Measurements from ENCODE around the gene CARD10. TPM values are rescaled to one million over a fixed set of nuclear protein-coding genes. Genes with fewer than 3 reads are reported as not detected.
"Not testable (repeated sequence)": the region's sequence is repeated elsewhere in the genome, so short reads cannot be mapped to it uniquely, and the experiment has no call there.

CARD10 gene
- total RNA-seq, 1 experiment from 2014 or later: 14.6 TPM

DNA sequence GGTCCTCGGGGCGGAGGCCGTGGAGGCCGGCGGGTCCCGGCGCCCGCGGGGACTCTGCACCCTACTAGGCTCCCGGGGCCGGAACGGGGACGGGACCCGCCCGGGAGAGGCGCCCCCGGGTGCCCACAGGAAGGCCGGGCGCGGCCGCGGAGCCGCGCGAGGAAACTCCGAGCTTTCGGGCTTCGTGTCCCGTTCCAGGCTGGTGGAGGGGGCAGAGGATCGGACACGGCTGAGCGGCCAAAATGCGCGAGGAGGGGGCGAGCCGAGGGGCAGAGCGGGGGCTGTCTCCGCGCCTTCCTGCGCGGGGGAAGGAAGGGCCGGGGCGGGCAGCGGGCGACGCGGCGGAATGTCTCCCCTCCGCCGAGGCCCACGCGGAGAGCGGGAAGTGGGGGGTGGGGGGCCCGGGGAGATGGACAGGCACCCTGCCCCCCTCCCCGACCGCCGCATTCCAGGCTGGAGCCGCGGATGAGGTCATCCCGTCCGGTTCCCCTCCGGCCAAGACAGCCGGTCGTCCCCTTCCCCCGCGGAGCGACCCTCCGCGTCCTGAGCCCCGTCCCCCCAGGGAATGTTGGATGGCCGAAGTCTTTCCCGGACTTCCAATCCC lies 41.5 kb upstream of the CARD10 start:
- Histone ChIP-seq H3K27ac (peak overlapping the region; percentile 99), H3K27me3 (replicated peaks) (no peaks in the 10 kb centered on the region), H3K36me3 (peaks cover 46% of the 10 kb centered on the region), H3K4me3 (peak overlapping the region; percentile 99), H3K4me1 (replicated peaks) (peaks cover 46% of the 10 kb centered on the region), H3K9me3 (replicated peaks) (0 out of 2 replicates have a peak, but pooled peaks cover 3% of the 10 kb centered on the region)
- DNase-seq (ENCODE audit: low read depth in 1 of 2, low spot score in 2 of 2): peak; percentile 60 to 84

DNA sequence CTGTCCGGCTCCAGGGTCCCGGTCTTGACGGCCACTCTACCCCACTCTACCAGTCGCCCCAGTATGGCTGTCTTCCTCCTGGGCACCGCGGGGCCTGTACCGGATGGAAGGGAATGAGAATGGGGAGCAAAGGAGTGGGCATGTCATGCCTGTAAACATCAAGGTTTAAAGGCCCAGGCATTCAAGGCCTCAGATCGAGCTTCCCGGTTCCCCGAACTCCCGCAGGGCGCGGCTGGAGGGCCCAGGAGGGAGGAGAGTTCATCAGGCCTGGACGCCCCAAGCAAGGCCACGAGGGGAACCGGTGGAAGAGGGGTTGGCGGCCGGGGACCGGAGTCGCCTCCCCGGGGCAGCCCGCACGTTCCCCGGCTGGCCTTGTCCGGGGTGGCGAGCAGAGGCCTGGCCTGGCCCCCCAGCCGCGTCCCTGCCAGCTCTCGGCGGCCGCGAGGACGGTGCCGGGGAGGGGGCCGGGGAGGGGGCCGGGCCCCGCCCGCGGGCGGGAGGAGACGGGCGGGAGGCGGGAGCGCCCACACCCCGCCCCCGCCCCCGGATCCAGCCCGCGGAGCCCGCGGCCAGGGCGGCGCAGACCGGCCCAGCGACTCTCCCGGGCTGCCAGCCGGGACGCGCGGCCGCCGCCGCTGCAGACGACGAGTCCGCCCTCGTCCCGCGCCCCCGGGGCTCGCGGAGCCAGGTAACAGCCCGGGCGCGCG lies 40.8 kb upstream of the CARD10 start, which contains the start of gene CDC42EP1:
Gene CDC42EP1 (plus strand): TSS at position 580 of the 707 bp plus-strand sequence. CDS start 5,870 bp downstream, outside the sequence.
- Histone ChIP-seq H3K27ac (peak within 1 kb of the TSS; percentile 99), H3K4me1 (replicated peaks) (peaks cover 46% of the 10 kb centered on the region), H3K36me3 (peaks cover 43% of the 10 kb centered on the region), H3K4me3 (peak within 1 kb of the TSS; percentile 99), H3K9me3 (replicated peaks) (0 out of 2 replicates have a peak, but pooled peaks cover 3% of the 10 kb centered on the region), H3K27me3 (replicated peaks) (no peaks in the 10 kb centered on the region)
- DNase-seq (ENCODE audit: low read depth in 1 of 2, low spot score in 2 of 2): peak in 1 of 2 experiments; percentile 51

DNA sequence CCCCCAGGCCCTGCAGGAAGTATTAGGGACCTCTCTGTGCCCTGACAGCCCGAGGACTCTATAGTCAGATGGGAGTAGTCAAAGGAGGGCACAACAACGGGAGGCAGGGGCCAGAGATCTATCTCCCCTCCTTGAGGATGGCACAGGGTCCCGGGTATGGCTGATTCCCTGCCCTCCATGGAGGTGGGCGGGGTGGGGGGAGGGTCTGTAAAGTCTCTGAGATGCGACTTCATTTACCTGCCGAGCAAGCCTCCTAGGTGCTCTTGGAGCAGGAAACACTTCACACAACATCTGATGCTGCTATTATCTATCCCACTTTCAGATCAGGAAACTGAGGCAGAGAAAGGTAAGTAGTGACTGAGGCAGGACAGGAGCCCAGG lies 40.3 kb upstream of the CARD10 start:
- 0 out of 2 replicates have a peak, but pooled peaks cover 3% of the 10 kb centered on the region for H3K9me3 ChIP-seq (replicated peaks)
- H3K27me3 ChIP-seq (replicated peaks): no peaks in the 10 kb centered on the region
- peak overlapping the region; percentile 99 for H3K27ac ChIP-seq
- DNase-seq (ENCODE audit: low read depth in 1 of 2, low spot score in 2 of 2): no peak
- H3K4me3 ChIP-seq: peak overlapping the region; percentile 99
- peaks cover 40% of the 10 kb centered on the region for H3K36me3 ChIP-seq
- peaks cover 43% of the 10 kb centered on the region for H3K4me1 ChIP-seq (replicated peaks)

DNA sequence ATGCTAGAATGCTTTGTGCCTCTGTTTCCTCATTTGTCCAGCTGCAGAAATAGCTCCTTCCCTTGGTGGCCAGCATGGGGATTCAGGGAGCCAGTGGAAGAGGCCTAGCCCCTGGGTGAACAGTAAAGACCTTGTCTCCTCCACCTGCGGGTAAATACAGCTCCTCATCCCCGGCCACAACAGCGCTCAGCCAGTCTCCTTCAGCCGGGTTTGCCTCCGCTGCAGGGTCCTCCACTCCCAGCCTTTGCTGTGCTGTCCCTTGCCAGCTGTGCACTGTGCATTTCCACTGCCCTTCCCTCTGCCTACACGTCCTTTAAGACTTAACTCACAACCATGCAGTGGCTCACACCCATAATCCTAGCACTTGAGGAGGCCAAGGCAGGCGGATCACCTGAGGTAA lies 39.6 kb upstream of the CARD10 start:
- H3K27ac ChIP-seq: no peak overlapping the region

DNA sequence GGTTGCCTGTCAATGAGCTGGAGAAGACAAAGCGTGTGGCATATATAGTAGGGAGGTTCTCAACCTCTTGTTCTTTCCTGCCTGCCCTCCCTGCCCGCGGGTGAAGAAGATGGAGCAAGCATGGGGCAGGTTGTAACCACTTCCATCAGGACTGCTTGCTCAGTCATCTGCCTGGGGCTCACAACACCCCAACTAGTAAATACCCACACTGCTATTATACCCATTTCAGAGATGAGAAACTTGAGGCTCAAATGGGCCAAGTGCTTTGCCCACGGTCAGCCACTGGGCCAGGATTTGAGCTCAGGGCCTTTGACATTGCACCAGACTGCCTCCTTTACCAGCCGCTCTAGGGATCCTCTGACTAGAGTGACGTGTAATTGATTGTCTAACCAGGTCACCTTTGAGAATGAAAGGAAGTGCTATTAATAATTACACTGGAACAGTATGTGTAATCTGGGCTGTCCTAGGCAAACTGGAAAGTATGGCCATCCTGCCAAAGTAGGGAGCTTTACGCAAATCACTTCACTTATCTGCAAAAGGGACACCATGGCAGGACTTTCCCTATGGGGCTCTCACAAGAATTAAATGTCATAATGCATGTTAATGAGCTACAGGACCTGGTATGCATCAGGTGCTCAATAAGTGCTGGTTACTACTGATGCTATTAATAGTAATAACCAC lies 38.2 kb upstream of the CARD10 start:
- no peak overlapping the region for H3K4me3 ChIP-seq
- no peaks in the 10 kb centered on the region for H3K27me3 ChIP-seq (replicated peaks)
- peaks cover 26% of the 10 kb centered on the region for H3K4me1 ChIP-seq (replicated peaks)
- no peak overlapping the region for H3K27ac ChIP-seq
- H3K9me3 ChIP-seq (replicated peaks): 0 out of 2 replicates have a peak, but pooled peaks cover 3% of the 10 kb centered on the region
- peaks cover 22% of the 10 kb centered on the region for H3K36me3 ChIP-seq
- no peak for DNase-seq (ENCODE audit: low read depth in 1 of 2, low spot score in 2 of 2)

More for the DNA sequence above, 39.6 kb upstream of the CARD10 start:
- Histone ChIP-seq H3K36me3 (peaks cover 33% of the 10 kb centered on the region), H3K27me3 (replicated peaks) (no peaks in the 10 kb centered on the region), H3K9me3 (replicated peaks) (0 out of 2 replicates have a peak, but pooled peaks cover 3% of the 10 kb centered on the region), H3K4me3 (no peak overlapping the region), H3K4me1 (replicated peaks) (peaks cover 36% of the 10 kb centered on the region)
- no peak for DNase-seq (ENCODE audit: low read depth in 1 of 2, low spot score in 2 of 2)

DNA sequence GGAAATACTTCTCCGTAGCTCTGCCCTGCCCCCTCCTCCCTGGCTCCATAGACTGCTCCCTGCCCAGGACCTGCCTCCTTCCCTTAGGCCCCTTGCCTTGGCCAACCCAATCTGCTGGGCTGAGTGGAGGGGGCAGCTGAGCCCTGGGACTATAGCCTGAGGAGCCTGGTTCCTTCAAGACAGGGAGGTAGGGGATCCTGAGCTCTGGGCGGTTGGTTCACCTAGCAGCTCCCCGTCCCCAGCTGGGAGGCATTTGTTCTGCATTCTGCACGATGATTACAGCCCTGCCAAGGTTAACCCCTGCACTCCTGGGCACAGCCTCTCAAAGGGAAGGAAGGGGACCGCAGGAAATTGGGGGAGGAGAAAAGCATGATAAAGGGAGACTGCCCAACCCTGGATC lies 37.5 kb upstream of the CARD10 start:
- H3K27ac ChIP-seq: no peak overlapping the region
- 0 out of 2 replicates have a peak, but pooled peaks cover 3% of the 10 kb centered on the region for H3K9me3 ChIP-seq (replicated peaks)
- no peaks in the 10 kb centered on the region for H3K27me3 ChIP-seq (replicated peaks)
- DNase-seq (ENCODE audit: low read depth in 1 of 2, low spot score in 2 of 2): no peak
- H3K4me1 ChIP-seq (replicated peaks): peaks cover 23% of the 10 kb centered on the region
- H3K4me3 ChIP-seq: no peak overlapping the region
- H3K36me3 ChIP-seq: peaks cover 14% of the 10 kb centered on the region

DNA sequence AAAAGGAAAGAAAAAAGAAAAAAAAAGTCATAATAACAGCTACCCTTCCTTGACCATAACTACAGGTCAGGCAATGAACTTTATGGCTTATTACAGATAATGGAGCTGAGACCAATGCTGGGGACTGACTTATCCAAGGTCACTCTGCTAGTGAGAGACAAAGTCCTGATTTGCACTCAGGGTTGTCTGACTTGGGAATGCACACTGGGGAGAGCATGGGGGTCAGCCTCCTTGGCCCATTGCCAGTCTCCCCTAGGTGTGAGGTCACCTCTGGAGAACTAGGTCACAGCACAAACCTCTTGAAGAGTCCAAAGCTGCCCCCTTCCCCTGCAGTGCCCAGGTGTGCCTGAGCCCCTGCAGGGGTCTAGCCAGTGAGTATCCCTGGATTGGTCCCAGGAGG lies 35.8 kb upstream of the CARD10 start:
- Histone ChIP-seq H3K9me3 (replicated peaks) (no peaks in the 10 kb centered on the region), H3K27me3 (replicated peaks) (no peaks in the 10 kb centered on the region), H3K4me3 (no peak overlapping the region), H3K4me1 (replicated peaks) (peaks cover 14% of the 10 kb centered on the region), H3K27ac (no peak overlapping the region), H3K36me3 (no peaks in the 10 kb centered on the region)
- no peak for DNase-seq (ENCODE audit: low read depth in 1 of 2, low spot score in 2 of 2)

DNA sequence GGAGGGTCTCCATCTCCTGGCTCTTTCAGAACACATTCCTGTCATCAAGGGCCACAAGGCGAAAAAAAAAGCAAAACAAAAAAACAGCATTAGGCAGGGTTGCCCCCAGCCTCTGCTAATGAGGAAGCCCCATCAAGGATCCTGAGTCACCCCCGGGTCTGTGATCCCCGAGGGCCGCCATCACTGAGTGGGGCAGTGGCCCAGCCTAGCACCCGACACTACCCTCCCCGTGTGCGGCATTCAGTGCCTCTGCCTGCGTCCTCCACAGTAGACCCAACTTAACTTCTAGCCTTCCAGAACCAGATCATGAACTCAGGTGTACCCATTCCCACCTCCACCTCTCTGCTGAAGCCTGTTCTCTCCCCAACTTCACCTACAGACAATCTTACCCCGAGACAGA lies 34.5 kb upstream of the CARD10 start:
- H3K36me3 ChIP-seq: no peaks in the 10 kb centered on the region
- H3K4me3 ChIP-seq: no peak overlapping the region
- no peak overlapping the region for H3K27ac ChIP-seq
- peaks cover 8% of the 10 kb centered on the region for H3K4me1 ChIP-seq (replicated peaks)
- no peaks in the 10 kb centered on the region for H3K27me3 ChIP-seq (replicated peaks)
- no peaks in the 10 kb centered on the region for H3K9me3 ChIP-seq (replicated peaks)
- no peak for DNase-seq (ENCODE audit: low read depth in 1 of 2, low spot score in 2 of 2)

DNA sequence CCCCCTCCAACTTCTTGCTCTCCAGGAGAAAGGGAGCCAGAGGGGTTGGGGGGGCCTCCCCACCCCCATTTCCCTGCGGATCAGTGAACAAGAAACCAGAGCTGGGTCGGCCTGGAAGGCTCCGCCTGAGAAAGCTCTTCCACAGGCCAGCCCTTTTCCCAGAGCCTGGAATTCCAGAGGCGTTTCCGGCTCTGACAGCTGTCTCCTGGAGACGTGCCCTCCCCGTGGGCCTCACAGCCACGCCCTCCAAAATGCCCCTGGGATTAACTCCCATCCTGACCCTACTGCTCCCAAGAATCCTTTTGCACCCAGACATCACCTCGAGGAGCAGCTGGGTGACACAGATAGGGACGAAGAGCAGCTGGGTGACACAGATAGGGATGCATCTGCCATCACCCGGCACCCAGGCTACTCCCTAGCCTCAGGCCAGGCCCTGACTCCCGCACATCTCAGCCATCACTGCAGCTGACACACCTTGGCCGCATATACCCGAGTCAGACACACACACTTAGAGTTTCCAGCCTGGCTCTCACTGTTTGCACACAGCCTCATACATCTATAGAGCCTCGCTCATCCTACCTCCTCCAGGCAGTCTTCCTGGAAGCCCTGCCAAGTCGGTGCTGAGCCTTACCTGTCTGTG lies 33.4 kb upstream of the CARD10 start:
- peaks cover 8% of the 10 kb centered on the region for H3K4me1 ChIP-seq (replicated peaks)
- H3K4me3 ChIP-seq: no peak overlapping the region
- H3K9me3 ChIP-seq (replicated peaks): no peaks in the 10 kb centered on the region
- no peak for DNase-seq (ENCODE audit: low read depth in 1 of 2, low spot score in 2 of 2)
- H3K27me3 ChIP-seq (replicated peaks): no peaks in the 10 kb centered on the region
- no peaks in the 10 kb centered on the region for H3K36me3 ChIP-seq
- no peak overlapping the region for H3K27ac ChIP-seq

DNA sequence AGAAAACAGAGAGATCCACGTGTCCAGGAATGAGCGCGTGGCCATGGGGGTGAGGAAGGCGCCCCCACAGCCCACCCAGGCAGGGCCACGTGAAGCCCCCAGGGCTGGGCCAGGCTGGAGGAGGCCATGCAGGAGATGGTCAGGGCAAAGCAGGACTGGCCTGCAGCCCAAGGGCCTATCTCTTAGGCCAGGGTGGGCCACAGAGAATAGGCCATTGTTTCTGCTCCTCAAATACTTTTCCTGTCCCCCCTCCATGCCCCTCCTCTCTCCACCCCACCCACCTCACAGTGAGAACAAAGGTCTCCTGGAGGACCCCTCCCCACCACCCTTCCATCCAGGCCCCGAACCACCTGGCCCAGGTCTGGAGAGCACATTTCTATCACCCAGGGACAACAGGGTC lies 32.8 kb upstream of the CARD10 start:
- Histone ChIP-seq H3K9me3 (replicated peaks) (no peaks in the 10 kb centered on the region), H3K4me1 (replicated peaks) (peaks cover 11% of the 10 kb centered on the region), H3K27ac (no peak overlapping the region), H3K27me3 (replicated peaks) (no peaks in the 10 kb centered on the region), H3K36me3 (no peaks in the 10 kb centered on the region), H3K4me3 (no peak overlapping the region)
- DNase-seq (ENCODE audit: low read depth in 1 of 2, low spot score in 2 of 2): no peak

DNA sequence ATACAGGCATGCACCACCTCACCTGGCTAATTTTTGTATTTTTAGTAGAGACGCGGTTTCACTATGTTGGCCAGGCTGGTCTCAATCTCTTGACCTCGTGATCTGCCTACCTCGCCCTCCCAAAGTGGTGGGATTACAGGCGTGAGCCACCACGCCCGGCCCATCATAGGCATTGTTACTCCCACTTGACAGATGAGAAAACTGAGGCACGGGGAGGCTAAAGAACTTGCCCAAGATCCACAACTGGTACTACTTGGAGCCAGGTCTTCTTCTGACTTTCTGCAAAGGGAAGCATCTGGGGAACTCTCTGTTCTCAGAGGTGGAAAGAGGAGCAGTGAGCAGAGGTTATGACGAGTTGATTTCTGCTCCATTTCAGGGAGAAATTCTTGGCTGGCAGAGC lies 31.7 kb upstream of the CARD10 start:
- not testable (repeated sequence) for H3K36me3 ChIP-seq; H3K9me3 ChIP-seq (replicated peaks); DNase-seq (ENCODE audit: low read depth in 1 of 2, low spot score in 2 of 2); H3K4me3 ChIP-seq; H3K27me3 ChIP-seq (replicated peaks); H3K27ac ChIP-seq
- H3K4me1 ChIP-seq (replicated peaks): peaks cover 21% of the 10 kb centered on the region

DNA sequence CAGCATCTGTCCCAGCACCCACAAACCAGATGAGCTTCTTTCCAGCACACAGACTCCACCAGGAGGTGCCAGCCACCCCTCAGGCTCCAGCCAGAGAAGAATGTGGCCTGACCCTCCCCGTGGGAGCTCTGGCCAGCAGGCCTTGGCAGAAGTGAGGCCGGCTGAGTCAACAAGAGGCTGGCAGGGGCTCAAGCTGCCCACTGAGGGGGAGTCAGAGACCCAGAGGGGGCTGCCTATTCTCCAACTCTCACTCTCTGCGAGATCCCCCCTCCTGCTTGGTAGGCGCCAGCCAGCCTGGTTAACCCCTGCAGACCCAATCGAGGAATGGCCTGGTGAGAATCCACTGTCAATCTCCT lies 30.5 kb upstream of the CARD10 start:
- H3K27ac ChIP-seq: no peak overlapping the region
- H3K36me3 ChIP-seq: no peaks in the 10 kb centered on the region
- no peaks in the 10 kb centered on the region for H3K9me3 ChIP-seq (replicated peaks)
- no peak overlapping the region for H3K4me3 ChIP-seq
- DNase-seq (ENCODE audit: low read depth in 1 of 2, low spot score in 2 of 2): no peak
- peaks cover 32% of the 10 kb centered on the region for H3K4me1 ChIP-seq (replicated peaks)
- H3K27me3 ChIP-seq (replicated peaks): no peaks in the 10 kb centered on the region

DNA sequence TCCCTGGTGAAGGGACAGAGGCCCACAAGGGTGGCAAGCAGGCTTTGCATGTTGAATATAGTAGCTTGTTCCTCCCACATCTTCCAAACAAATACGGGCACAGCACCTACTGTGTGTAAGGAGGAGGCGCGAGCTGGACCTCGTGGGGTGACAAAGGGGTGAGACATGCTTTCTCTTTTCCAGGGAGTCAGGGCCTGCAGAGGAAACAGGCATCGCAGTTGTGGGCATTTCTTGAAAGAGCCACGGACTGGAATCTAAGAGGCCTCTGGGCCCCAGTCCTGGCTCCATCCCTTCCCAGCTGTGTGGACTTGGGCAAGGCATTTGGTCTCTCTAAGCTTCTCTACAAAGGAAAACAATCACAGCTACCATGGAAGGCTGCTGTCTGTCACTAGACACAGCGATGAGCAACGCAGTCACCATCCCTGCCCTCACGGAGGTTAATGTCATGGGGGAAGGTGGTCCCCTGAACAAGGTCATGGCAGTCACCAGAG lies 28.1 kb upstream of the CARD10 start:
- Histone ChIP-seq H3K27ac (no peak overlapping the region), H3K4me1 (replicated peaks) (peaks cover 27% of the 10 kb centered on the region), H3K4me3 (no peak overlapping the region), H3K9me3 (replicated peaks) (no peaks in the 10 kb centered on the region), H3K36me3 (no peaks in the 10 kb centered on the region), H3K27me3 (replicated peaks) (no peaks in the 10 kb centered on the region)
- DNase-seq (ENCODE audit: low read depth in 1 of 2, low spot score in 2 of 2): no peak

All from SJSA1 (cell line).